ENCODE results near the gene CCNY. TPM values are rescaled to one million over a fixed set of nuclear protein-coding genes. Genes with fewer than 3 reads are reported as not detected.
"Not testable (repeated sequence)": the region's sequence is repeated elsewhere in the genome, so short reads cannot be mapped to it uniquely, and the experiment has no call there.

Gene CCNY
- total and polyA plus RNA-seq, 2 of the 13 experiments (the other 11 are each of a cell fraction or from before 2014, with no cell fraction given): 48.2 to 54.7 TPM

DNA sequence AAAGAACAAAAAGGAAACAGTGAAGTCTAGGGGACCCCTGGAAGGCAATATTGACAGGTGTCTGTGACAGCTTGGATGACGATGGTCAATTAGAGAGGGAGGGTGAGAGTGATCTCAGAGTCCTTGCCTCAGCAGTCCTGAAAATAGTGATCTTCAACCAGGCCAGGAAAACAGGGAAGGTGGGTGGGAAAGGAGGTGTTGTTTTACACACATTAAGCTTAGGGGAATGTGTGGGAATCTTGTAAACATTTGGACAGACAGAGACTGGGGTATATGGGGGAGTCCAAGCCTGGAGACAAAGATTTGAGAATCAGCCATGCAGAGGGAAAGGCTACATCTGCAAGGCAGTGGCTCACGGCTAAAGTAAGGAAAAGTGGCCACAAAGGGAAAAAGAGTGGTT lies 27.5 kb upstream of the CCNY start:
- Histone ChIP-seq H3K4me2 (ENCODE audit: low read depth, low read length) (peak overlapping the region; percentile 61; the same call in 1 of the 2 replicates), H3K4me3 (replicated peaks in 1 of 3; ENCODE audit: insufficient read depth in 1 of 3, low read depth in 2 of 3, low read length in 3 of 3) (no peak overlapping the region), H3K9ac (ENCODE audit: insufficient read depth, low read depth, low read length) (no peak overlapping the region), H3K79me2 (ENCODE audit: insufficient read depth, low read length) (no peaks in the 10 kb centered on the region), H3K27me3 (ENCODE audit: control insufficient read depth in 1 of 2, insufficient read depth in 2 of 2, low read length in 2 of 2) (peaks cover 0 to 6% of the 10 kb centered on the region in 2 experiments; a peak in 2 of 5 replicates), H3K9me3 (ENCODE audit: low read length) (no peaks in the 10 kb centered on the region), H3K4me1 (ENCODE audit: insufficient read depth, low read length) (peaks cover 24% of the 10 kb centered on the region), H2AFZ (ENCODE audit: low read length) (peak overlapping the region; percentile 70), H3K27ac (ENCODE audit: extremely low read length, insufficient read depth, low read length) (no peak overlapping the region), H4K20me1 (ENCODE audit: insufficient read depth, low read length) (no peaks in the 10 kb centered on the region), H3K36me3 (replicated peaks in 1 of 2; ENCODE audit: control insufficient read depth in 1 of 2, insufficient read depth in 2 of 2, low read length in 2 of 2) (no peaks in the 10 kb centered on the region)
- intact Hi-C loops (cut with micrococcal nuclease; ENCODE audit: unreplicated experiment): no loop called here
- no peak; the same call in 2 of the 3 replicates for ATAC-seq
- POLR2A ChIA-PET: no interaction called here
- no peak for FAIRE-seq
- no peak for TF ChIP-seq ARHGAP35 (CRISPR knock-in tag; IDR thresholded peaks at IDR 0.05; ENCODE audit: borderline replicate concordance)
- TF ChIP-seq DRAP1 (CRISPR knock-in tag; IDR thresholded peaks at IDR 0.05): no peak
- TF ChIP-seq NFIB (CRISPR knock-in tag; IDR thresholded peaks at IDR 0.05; ENCODE audit: borderline replicate concordance): no peak
- TF ChIP-seq ZKSCAN1 (IDR thresholded peaks at IDR 0.05; ENCODE audit: low read length): no peak
- TF ChIP-seq, protein P1, sequence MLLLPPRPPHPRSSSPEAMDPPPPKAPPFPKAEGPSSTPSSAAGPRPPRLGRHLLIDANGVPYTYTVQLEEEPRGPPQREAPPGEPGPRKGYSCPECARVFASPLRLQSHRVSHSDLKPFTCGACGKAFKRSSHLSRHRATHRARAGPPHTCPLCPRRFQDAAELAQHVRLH (CRISPR knock-in tag; IDR thresholded peaks at IDR 0.05; ENCODE audit: borderline replicate concordance, low read depth): no peak
- no peak for TF ChIP-seq ZNF747 (CRISPR knock-in tag; IDR thresholded peaks at IDR 0.05; ENCODE audit: borderline replicate concordance)
- WGBS (ENCODE audit: low lambda C conversion rate): 2% methylated on average over 2 of the region's 2 CpGs
- in situ Hi-C loops (cut with HindIII; ENCODE audit: extremely low pct_ligation_motif_present, low pct_unique_long_range_greater_than_20kb): no loop called here
- BruUV-seq (replicated peaks): no TSS peak
- no peak for DNase-seq (ENCODE audit: low spot score)
- CTCF ChIA-PET (ENCODE audit: low intra/inter-chr PET ratio, low total read pairs): no interaction called here

DNA sequence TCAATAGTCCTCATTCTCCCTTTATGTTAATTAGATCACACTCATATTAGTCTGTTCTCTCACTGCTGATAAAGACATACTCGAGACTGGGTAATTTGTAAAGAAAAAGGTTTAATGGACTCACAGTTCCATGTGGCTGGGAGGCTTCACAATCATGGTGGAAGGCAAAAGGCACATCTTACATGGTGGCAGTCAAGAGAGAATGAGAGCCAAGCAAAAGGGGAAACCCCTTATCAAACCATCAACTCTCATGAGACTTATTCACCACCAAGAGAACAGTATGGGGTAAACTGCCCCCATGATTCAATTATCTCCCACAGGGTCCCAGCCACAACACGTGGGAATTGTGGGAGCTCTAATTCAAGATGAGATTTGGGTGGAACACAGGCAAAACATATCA lies 22.2 kb upstream of the CCNY start:
- intact Hi-C loops (cut with micrococcal nuclease; ENCODE audit: unreplicated experiment); H3K36me3 ChIP-seq (replicated peaks in 1 of 2; ENCODE audit: control insufficient read depth in 1 of 2, insufficient read depth in 2 of 2, low read length in 2 of 2); in situ Hi-C loops (cut with HindIII; ENCODE audit: extremely low pct_ligation_motif_present, low pct_unique_long_range_greater_than_20kb); H3K79me2 ChIP-seq (ENCODE audit: insufficient read depth, low read length); ATAC-seq; H3K9me3 ChIP-seq (ENCODE audit: low read length); H4K20me1 ChIP-seq (ENCODE audit: insufficient read depth, low read length); H3K4me1 ChIP-seq (ENCODE audit: insufficient read depth, low read length); POLR2A ChIA-PET; H3K4me3 ChIP-seq (replicated peaks in 1 of 3; ENCODE audit: insufficient read depth in 1 of 3, low read depth in 2 of 3, low read length in 3 of 3); H3K27me3 ChIP-seq (ENCODE audit: control insufficient read depth in 1 of 2, insufficient read depth in 2 of 2, low read length in 2 of 2); BruUV-seq (replicated peaks); DNase-seq (ENCODE audit: low spot score); H2AFZ ChIP-seq (ENCODE audit: low read length); CTCF ChIA-PET (ENCODE audit: low intra/inter-chr PET ratio, low total read pairs); H3K27ac ChIP-seq (ENCODE audit: extremely low read length, insufficient read depth, low read length); H3K4me2 ChIP-seq (ENCODE audit: low read depth, low read length); FAIRE-seq; H3K9ac ChIP-seq (ENCODE audit: insufficient read depth, low read depth, low read length): not testable (repeated sequence)
- TF ChIP-seq ZNF430 (CRISPR knock-in tag; IDR thresholded peaks at IDR 0.05): peak; percentile 59; the same call in 1 of the 2 replicates
- WGBS (ENCODE audit: low lambda C conversion rate): 91% methylated on average over 2 of the region's 2 CpGs

- H2AFZ ChIP-seq (ENCODE audit: low read length); FAIRE-seq; H3K4me2 ChIP-seq (ENCODE audit: low read depth, low read length); H3K9ac ChIP-seq (ENCODE audit: insufficient read depth, low read depth, low read length); in situ Hi-C loops (cut with HindIII; ENCODE audit: extremely low pct_ligation_motif_present, low pct_unique_long_range_greater_than_20kb); H3K36me3 ChIP-seq (replicated peaks in 1 of 2; ENCODE audit: control insufficient read depth in 1 of 2, insufficient read depth in 2 of 2, low read length in 2 of 2); H3K4me3 ChIP-seq (replicated peaks in 1 of 3; ENCODE audit: insufficient read depth in 1 of 3, low read depth in 2 of 3, low read length in 3 of 3); H3K27ac ChIP-seq (ENCODE audit: extremely low read length, insufficient read depth, low read length); H3K9me3 ChIP-seq (ENCODE audit: low read length); H3K27me3 ChIP-seq (ENCODE audit: control insufficient read depth in 1 of 2, insufficient read depth in 2 of 2, low read length in 2 of 2); DNase-seq (ENCODE audit: low spot score); CTCF ChIA-PET (ENCODE audit: low intra/inter-chr PET ratio, low total read pairs); ATAC-seq; POLR2A ChIA-PET; intact Hi-C loops (cut with micrococcal nuclease; ENCODE audit: unreplicated experiment); BruUV-seq (replicated peaks); H4K20me1 ChIP-seq (ENCODE audit: insufficient read depth, low read length); H3K79me2 ChIP-seq (ENCODE audit: insufficient read depth, low read length); H3K4me1 ChIP-seq (ENCODE audit: insufficient read depth, low read length): not testable (repeated sequence)
These were observed 21.1 kb upstream of the CCNY start for GRCh38 chr10:35315235-35315634.

All from HepG2 (cell line).